Astrocyte of the spinal cord (primary cell): ENCODE measurements around the gene EPHA2.

Experiments used
- DNase-seq: peaks from one replicate; pipeline ENCODE4 v3.0.0; 2011; ENCODE audit warnings: low read depth, low spot score
- H3K4me3 ChIP-seq: 2 replicates; pipeline ENCODE4 v1.5.1; 2011; ENCODE audit warnings: low read depth, mild to moderate bottlenecking, low read length, moderate library complexity
- CTCF ChIP-seq: IDR thresholded peaks from 2 replicates; pipeline ENCODE4 v1.5.1; 2012; ENCODE audit warnings: low read depth, mild to moderate bottlenecking, low read length, inconsistent platforms
- in situ Hi-C: cut with HindIII; loops from 2 replicates; pipeline ENCODE4 v1.10.0; 2017; ENCODE audit warnings: low sequenced_read_pairs

The EPHA2 gene

GRCh38 chr1:16141573-16142336 lies 14.1 kb downstream of the EPHA2 start:
- in situ Hi-C loops: no loop called here
- DNase-seq: no peak
- TF ChIP-seq CTCF: no peak
- H3K4me3 ChIP-seq: no peak overlapping the region

- TF ChIP-seq CTCF: no peak
Measured at GRCh38 chr1:16140068-16140596, 15.7 kb downstream of the EPHA2 start.

GRCh38 chr1:16139473-16139962 lies 16.4 kb downstream of the EPHA2 start:
- peak; percentile 11 for TF ChIP-seq CTCF
- in situ Hi-C loops: no loop called here
- peak; percentile 89 for DNase-seq
- H3K4me3 ChIP-seq: no peak overlapping the region

More at GRCh38 chr1:16140068-16140596, 15.7 kb downstream of the EPHA2 start:
- H3K4me3 ChIP-seq: no peak overlapping the region
- no peak for DNase-seq
- in situ Hi-C loops: no loop called here

- TF ChIP-seq CTCF: no peak
- no peak overlapping the region for H3K4me3 ChIP-seq
- DNase-seq: no peak
- in situ Hi-C loops: no loop called here
Measured at GRCh38 chr1:16138772-16139221, 17.1 kb downstream of the EPHA2 start.

- H3K4me3 ChIP-seq: no peak overlapping the region
- TF ChIP-seq CTCF: no peak
- in situ Hi-C loops: no loop called here
- no peak for DNase-seq
Measured at GRCh38 chr1:16137890-16138467, 17.9 kb downstream of the EPHA2 start.

GRCh38 chr1:16135501-16135900 lies 20.4 kb downstream of the EPHA2 start:
- in situ Hi-C loops: no loop called here
- no peak for TF ChIP-seq CTCF
- DNase-seq: no peak
- H3K4me3 ChIP-seq: no peak overlapping the region
